Fibroblast of skin of left biceps (primary cell): ENCODE results near the gene GNAL.

Experiments
- DNase-seq, 2 experiments: peaks; one replicate each; pipeline ENCODE4 v3.0.0-alpha.2; 2013; ENCODE audit warnings: low read depth in 2 of 2

Gene GNAL

DNA sequence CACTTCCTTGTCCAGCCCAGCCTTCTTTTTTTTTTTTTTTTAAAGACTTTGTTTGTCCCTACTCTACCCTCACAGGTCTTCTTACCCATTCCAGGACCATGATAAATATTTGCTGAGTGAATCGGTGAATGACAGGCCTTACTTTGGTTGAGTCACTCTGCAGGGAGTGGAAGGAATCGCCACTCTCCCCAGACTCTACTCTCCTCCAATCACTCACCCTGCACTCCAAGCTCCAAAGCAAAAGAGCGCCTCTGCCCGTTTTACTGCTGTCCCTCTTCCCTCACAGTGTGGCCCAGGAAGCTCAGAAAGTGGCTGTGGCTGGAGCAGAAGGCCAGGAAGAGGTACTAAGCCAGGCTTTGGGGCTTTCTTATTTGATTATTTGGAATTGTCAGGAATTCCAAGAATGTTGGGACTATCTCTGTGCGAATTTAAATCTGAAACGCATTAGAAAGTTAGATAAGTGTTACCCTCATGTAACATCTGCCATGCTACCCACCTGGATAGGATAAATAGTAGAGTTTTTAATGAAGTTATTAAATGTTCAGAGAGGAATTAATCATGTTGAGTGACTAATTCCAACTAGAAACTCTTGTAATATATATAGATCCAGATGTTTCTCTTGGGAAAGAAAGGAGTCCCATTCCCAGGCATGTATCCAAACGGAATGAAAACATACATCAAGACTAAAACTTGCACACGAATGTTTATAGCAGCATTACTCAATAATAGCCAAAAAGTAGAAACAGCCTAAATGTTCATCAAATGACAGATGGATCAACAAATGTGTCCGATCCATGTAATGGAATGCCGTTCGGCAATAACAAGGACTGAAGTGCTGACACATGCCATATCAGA is 119.2 kb downstream of the GNAL start:
- DNase-seq = peak; percentile 28 to 38

DNA sequence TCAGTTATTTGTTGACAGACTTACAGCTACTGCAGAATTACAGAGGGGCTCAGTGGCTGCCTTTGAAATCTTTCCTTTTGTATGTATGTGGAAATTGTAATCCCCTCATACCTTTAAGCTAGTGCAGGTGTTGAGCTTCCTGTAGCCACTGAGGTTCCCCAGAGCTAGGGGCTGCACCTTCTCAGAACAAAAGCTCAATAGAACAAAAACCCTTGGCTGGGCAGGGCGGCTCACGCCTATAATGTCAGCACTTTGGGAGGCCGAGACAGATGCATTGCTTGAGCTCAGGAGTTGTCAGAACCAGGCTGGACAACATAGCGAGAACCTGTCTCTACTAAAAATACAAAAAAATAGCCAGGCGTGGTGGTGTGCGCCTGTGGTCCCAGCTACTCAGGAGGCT is 120.8 kb downstream of the GNAL start:
- no peak for DNase-seq

DNA sequence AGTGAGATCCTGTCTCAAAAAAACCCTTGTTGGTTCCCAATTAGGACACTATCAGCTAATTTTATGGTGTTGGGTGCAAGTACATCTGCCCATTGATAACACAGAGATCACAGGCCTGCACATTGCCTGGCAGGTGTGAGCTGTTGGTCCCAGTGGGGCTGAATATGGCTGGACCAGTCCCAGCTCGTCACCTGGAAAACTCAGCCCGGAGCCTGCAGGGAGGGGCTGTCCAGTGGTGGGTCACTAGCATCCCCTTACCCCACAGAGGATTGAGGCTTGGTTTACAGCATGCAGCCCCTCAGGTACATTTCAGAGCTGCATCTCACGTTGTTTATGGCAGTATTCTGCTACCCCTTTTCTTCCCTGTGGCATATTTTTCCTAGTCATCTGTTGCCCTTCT is 121.3 kb downstream of the GNAL start:
- no peak for DNase-seq

DNA sequence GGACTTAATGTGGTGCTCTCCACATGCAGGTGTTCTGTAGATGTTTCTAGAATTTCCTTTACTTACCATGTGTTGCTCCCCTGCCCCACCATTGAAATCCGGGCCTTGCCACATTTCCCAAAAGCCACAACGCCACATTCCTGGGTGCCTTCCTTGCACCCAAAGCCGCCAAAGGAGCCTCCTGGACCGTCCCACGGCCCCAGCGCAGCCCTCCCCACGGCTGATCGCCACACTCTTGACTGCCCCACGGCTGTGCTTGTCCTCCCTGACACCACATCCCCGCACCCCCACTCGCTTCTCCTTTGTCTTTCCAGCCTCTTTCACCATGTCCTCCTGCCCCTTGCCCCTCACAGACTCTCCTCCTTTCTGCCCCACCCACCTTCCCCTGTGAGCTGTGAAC is 121.9 kb downstream of the GNAL start:
- DNase-seq = no peak

DNA sequence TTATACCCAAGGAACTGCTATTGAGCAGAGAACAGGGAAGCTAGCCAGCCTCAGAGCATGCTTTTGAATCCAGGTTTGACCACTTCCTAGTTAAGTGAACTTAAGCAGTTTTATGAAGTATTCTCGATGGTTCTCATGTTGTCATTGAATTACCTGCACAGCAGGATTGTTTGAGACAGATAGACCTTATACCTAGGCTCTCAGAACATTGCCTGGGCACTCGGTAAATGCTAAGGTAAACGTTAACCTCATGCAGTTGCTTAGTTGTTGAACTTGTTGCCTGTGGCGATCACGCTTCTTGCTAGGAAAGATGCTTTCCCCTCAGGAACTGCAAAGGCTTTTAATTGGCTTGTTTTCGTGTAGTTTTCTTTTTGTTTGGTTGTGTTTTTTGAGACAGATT is 128.2 kb downstream of the GNAL start:
- DNase-seq = no peak

DNA sequence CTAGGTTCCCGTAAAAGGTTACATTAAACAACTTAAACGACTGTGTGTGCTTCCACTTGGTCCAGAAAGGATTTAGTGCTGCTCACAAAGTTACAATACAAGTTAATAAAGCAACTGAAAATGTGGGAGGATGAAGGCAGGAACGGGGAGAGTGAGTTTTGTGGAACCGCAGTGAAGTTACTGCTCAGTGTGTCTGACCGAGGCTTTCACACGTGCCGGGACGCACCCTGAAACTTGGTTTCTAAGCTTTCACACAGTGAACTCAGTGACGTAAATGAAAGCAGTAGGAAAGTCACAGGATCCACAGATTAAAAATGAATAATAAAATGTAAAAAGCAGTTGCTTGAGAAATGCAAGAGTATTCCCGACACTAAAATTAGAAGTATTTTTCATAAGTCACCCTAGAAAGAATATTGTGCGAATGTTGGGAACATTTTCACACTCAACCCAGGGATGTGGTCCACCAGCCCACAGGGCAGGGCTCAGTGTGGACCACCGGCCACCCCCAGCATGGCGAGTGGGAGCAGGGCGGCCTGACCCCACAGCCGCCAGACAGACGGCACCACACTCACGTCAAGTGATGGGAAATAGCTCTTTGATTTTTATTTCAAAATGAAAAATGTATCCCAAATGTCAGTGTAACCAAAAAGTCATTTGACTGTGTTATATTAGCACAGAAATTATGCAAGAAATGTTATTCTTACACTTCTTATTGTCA is 129.6 kb downstream of the GNAL start:
- no peak for DNase-seq

DNA sequence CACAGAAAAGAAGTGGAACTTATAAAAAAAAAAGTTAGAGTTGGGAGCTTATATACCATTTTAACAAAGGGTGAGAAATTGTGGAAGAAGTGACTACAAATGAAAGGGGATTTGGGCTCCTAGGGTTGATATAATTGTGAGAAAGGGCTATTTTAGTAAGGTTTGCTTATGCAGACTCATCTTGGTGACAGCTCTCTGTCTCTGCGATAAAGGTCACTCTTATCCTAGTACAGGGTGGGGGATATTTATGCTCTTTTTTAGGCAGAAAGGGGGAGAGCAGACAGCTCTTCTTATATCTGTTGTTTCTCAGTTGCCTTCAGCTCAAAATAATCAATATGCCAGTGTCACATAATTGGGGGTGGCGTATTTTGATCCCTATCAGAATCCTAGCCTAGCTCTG is 130.9 kb downstream of the GNAL start:
- no peak for DNase-seq

DNA sequence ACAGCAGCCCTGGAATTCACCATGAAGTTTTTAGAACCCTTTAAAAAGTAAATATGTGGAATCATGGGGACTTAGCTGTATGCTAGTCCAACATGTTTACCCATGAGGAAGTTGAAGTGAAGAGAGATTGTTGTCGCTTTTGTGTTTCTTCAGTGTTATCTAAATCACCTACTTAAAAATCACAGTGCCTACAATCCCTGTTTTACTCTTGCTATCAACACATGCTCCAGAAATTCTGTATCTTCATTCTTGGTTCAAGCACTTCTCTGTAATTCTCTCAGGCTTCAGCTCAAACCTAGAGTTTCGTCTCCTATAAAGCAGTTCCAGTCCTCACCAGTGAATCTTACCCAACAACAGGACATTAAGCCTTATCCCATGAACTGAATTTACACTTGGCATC is 131.6 kb downstream of the GNAL start:
- no peak for DNase-seq

DNA sequence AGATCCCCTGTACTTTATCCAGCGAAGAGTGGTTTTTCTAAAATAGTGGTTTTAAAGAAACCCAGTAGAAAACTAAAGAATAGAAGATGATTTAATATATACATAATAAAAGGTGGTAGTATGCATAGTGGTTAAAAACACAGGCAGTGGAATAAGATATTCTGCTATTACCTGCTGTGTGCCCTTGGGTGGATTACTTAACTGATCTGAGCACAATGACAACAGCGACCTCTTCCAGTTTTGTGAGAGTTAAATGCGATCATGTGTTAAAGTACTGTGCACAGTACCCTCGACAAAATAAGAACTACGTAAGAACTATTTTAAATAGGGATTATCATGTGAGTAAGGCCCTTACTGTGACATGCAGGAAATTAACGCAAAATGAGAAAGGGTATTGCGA is 132.1 kb downstream of the GNAL start:
- no peak for DNase-seq

DNA sequence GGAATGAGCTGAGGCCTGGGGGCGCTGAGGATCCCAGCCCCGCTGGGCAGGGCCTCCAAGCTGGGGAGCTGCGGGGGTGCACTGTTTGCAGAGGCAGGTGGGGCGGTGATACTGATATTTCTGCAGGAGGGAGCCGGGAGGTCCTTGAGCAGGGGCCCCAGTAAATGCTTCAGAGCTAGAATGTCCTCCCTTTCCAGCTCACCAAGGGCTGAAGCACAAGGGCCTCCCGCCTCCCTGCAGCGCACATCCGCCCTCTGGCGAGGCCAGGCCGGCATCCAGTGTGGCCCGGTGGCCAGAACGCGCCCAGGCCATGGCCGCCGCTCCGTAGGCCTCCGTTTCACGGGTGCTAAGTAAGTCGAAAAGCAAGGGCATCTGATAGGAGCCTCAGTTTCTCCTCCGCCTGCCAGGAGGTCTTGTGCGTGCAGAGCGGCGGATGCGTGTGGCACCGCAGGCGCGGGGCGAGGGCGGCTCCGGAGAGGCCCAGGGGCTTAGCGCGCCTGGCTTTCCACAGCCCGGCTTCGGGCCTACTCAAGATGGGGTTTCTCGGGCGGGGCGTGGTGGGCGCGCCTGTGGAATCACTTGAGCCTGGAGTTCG is 132.7 kb downstream of the GNAL start:
- no peak for DNase-seq

DNA sequence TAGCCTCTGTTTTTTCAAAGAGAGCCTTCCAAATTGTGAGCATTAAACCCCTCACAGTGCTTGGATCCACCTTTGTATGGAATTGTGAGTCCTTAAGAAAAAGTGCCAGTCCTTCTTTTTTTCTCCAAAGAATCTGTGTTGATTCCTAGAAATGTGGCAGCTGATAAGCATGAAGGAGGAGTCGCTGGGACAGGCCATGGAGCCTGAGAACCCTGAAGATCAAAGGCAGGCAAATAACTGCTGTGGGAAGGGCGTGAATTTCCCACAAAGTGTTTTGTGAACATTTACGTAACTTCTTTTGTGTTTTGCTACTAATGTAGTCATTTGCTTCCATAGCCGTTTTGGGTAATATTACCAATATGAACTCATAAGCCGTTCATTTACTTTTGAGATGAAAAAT is 134.5 kb downstream of the GNAL start:
- no peak for DNase-seq

DNA sequence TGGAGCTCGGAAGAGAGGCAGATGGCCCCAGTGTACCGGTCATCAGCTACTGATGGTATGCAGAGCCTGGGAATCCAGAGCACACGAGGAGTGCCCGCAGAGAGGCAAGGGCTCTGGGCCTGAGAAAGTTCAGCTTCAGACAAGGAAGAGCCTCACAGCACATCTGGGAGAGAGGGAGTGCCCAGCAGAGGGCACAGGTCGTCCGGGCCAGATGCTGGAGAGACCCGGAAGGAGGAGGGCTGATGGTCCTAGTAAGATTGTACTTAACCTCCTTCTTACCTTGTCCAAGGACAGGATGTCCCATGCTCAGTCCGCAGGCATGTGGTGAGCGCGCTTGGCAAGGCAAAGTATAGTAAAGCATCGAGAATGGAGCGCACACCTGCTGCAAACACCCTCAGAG is 137.8 kb downstream of the GNAL start:
- no peak for DNase-seq

DNA sequence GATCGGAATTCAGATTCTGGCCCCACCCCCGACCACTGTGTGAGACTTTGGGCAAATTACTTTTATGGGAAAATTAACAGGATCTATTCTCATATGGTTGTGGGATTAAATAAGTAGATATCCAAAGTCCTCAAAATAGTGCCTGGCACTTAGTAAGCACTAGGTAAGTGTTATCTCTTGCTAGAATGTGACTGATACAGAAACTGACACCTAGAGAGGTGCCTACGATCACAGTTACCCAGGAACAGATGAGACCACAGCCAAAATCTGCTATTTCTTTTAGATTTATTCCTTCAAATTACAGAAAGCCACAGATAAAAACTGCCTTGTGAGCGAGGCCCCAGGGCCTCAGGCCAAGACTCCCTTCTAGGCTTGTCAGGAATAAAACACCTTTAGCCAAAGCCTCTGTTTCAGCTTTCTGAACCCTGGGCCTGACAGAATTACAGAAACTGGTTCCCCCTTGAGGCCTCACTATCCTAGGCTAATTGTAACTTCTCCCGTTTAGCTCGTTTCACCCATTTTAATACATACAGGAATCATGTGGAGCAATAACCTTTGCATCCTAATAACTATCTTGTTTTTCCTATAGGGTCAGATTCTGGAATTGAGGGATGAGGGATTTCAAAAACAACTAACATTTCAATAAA is 139.8 kb downstream of the GNAL start:
- no peak for DNase-seq

DNA sequence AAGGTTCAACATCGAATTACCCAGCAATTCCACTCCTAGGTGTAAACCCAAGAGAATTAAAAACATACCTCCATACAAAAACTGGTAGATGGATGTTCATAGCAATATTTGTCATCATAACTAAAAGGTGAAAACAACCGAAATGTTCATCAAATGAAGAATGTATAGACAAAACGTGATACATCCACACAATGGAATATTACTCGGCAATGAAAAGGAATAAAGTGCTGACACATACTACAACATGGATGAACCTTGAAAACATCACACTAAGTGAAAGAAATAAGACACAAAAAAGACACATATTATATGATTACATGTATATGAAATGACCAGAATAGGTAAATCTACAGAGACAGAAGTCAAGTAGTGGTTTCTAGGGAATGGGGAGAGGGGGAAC is 141.5 kb downstream of the GNAL start:
- no peak for DNase-seq

DNA sequence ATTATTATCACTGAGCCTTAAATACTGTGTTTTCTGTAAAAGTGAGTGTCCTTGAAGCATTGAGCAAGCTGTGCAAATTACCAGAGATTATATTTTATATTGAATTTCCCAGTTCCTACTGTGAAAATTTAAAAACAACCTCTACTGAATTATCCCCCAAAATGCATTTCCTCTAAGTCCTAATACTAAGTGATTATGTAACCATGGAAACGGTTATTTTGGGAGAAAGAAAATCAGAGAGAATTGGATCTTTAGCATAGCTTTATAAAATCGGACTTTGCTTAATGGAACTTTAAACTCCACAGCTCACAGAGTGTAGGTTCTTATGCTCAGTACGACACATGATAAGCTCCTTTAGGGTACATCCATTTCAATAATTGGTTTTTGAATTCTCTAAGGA is 142.9 kb downstream of the GNAL start:
- no peak for DNase-seq

DNA sequence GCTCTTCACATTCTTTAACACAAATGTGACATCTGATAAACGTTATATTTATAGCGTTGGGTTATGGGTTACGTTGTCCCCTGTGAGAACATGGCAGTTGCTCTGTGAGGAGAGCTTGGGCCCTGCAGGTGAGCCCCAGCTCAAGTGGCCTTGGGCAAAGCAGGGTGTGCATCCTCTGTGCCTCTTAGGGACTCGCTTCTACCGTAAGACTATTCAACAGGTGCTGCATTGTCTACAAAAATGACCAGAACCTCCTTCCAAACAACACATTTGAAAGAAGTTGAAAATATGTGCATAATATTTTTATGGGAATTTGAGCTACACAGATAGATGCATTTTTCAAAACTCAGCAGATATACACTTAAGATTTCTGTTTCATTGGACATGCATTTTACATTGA is 145.7 kb downstream of the GNAL start:
- no peak for DNase-seq

DNA sequence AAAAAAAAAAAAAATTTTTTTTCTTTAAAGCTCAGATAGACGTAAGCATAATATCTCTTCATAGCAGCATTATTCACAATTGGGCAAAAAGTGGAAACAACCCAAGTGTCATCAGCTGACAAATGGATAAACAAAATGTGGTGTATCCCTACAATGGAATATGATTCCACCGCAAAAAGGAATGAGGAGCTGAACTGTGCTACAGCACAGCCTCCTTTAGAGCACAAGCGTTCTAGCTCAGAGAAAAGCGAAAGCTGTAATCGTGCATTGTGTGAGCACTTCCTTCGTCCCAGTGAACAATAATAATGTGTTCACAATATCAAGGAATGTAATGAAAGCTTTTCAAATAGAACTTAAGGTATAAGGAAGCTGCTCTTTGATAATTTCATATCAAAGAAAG is 150.5 kb downstream of the GNAL start:
- no peak for DNase-seq

DNA sequence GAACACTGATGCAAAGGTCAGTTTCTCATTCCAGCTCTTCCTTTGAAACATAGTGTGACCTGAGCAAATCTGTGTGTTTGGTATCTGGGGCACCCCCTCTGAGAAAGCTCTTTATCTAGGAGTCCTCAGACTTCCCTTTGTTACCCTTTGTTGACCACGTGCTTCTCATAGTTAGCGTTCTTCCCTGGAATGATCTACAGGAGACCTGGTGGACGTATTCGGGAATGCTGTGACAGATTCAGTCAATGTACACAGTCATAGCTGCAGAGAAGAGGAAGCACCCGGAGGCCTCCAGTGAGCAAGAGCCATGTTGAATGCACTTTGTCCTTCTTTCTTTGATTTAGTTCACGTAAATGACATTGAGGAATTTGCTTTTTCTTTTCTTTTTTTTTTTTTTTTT is 151.4 kb downstream of the GNAL start:
- DNase-seq = no peak

DNA sequence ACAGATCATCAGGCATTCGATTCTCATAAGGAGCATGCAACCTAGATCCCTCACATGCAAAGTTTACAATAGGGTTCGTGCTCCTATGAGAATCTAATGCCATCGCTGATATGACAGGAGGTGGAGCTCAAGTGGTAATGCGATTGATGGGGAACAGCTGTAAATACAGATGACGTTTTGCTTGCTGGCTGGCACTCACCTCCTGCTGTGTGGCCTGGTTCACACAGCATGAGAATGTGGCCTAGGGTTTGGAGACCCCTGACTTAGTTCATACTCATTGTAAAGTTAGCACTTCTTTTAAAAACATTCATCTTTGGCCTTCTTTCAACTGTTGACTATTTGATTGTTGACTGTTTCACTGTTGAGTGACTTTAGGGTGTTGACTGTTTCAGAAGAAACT is 153.5 kb downstream of the GNAL start:
- DNase-seq = no peak

DNA sequence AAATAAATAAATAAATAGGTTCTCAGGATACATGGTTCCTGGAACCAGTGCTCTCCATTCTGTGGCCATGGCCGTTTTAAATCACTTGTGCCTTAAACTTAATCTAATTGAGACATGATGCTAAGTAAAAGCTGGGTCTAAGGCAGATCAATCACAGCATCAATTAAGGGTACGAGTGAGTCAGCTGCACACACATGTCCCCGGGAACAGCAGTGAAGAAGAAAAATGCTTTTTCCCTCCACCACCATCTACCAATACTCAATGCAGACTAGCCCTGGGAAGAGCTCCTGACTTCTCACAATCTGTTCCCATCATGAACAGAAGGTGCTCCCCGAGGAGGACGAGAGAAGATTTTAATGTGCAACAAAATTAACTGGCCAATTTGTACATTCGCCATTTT is 155.4 kb downstream of the GNAL start:
- DNase-seq = no peak

DNA sequence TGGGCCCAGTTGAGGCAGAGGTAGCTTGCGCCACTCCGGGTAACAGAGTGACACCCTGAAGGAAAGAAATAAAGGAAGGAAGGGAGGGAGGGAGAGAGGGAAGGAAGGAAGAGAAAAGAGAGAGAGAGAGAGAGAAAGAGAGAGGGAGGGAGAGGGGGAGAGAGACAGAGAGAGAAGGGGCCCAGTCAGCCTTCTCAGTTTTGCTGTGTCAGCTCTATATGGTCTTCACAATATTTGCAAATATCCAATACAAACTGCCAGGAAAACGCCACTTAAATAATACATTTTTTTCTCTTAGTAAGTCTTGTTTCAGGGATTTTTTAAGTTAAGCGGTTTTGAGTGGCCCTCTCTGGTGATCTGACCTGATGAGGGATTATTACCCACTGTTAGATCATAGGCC is 156.6 kb downstream of the GNAL start:
- no peak for DNase-seq

DNA sequence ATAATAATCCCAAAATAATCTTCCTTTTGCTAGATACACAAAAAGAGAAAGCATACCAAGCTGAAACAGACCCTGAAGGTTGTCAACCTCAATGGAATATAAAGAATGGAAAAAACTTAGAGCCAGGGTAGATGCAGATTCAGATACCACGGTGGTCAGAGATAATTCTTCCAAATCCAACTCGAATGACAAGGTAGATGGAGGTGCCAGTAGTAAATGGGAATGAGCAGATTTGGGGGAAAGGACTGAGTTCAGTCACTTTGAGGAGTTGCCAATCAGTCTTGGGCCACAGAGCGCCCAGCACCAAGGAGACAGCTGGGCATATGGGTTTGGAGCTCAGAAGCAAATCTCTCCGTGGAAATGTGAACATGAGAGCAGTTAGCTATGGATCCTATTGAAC is 158.7 kb downstream of the GNAL start:
- no peak for DNase-seq

DNA sequence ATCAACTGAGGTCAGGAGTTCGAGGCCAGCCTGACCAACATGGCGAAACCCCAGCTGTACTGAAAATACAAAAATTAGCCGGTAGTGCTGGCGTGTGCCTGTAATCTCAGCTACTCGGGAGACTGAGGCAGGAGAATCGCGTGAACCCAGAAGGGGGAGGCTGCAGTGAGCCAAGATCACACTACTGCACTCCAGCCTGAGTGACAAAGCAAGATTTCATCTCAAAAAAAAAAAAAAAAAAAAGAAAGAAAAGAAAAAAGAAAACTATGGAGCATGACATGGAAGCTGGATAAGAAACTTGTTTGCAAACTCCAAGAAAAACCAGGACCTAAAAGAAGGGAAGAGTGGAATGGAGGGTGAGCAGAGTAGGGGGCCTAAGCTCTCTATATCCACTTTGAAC is 160.2 kb downstream of the GNAL start:
- DNase-seq = no peak
